ENCODE data around the gene PPP3CA. TPM values are rescaled to one million over a fixed set of nuclear protein-coding genes. Genes with fewer than 3 reads are reported as not detected.

Gene PPP3CA
- total RNA-seq, 4 donors from 2014 or later = 28.7 to 51.7 (median 39.0) TPM

GRCh38 chr4:101125045-101125942, 222.0 kb downstream of the PPP3CA start:
- Histone ChIP-seq H3K36me3 (no peaks in the 10 kb centered on the region), H3K27ac (no peak overlapping the region), H3K27me3 (no peaks in the 10 kb centered on the region), H3K4me3 (no peak overlapping the region), H3K4me1 (peaks cover 26% of the 10 kb centered on the region), H3K9me3 (no peaks in the 10 kb centered on the region)
- no peak for DNase-seq (ENCODE audit: low spot score in 2 of 2)
- TF ChIP-seq EP300 (IDR thresholded peaks at IDR 0.05) (no peak), POLR2AphosphoS5 (IDR thresholded peaks at IDR 0.05) (no peak), POLR2A (IDR thresholded peaks at IDR 0.05) (no peak)
- TF ChIP-seq, protein P1, sequence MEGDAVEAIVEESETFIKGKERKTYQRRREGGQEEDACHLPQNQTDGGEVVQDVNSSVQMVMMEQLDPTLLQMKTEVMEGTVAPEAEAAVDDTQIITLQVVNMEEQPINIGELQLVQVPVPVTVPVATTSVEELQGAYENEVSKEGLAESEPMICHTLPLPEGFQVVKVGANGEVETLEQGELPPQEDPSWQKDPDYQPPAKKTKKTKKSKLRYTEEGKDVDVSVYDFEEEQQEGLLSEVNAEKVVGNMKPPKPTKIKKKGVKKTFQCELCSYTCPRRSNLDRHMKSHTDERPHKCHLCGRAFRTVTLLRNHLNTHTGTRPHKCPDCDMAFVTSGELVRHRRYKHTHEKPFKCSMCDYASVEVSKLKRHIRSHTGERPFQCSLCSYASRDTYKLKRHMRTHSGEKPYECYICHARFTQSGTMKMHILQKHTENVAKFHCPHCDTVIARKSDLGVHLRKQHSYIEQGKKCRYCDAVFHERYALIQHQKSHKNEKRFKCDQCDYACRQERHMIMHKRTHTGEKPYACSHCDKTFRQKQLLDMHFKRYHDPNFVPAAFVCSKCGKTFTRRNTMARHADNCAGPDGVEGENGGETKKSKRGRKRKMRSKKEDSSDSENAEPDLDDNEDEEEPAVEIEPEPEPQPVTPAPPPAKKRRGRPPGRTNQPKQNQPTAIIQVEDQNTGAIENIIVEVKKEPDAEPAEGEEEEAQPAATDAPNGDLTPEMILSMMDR (IDR thresholded peaks at IDR 0.05) = no peak
- WGBS = 83% methylated on average over 5 of the region's 5 CpGs

DNA sequence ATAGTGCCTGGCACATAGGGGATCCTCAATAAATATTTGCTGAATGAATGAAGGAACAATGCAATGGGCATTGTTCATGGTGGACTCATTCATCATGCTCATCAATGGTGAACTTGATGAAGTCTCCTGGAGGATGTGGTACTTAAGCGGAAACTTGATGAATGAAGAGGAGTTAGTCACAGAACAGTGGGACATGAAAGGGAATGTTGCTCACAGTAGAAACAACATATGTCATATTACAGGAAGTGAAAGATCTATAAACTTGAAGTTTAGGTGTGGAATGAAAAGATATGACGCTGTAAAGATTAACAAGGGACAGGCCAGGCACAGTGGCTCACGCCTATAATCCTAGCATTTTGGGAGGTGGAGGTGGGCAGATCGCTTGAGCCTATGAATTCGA, 224.1 kb downstream of the PPP3CA start:
- no peak for DNase-seq (ENCODE audit: low spot score in 2 of 2)
- no peak for TF ChIP-seq EP300 (IDR thresholded peaks at IDR 0.05)
- TF ChIP-seq POLR2A (IDR thresholded peaks at IDR 0.05) = no peak
- TF ChIP-seq, protein P1 (IDR thresholded peaks at IDR 0.05) = no peak
- no peak for TF ChIP-seq POLR2AphosphoS5 (IDR thresholded peaks at IDR 0.05)
- Histone ChIP-seq H3K9me3 (no peaks in the 10 kb centered on the region), H3K4me1 (peaks cover 29% of the 10 kb centered on the region), H3K27ac (no peak overlapping the region), H3K27me3 (no peaks in the 10 kb centered on the region), H3K36me3 (no peaks in the 10 kb centered on the region), H3K4me3 (no peak overlapping the region)
- 92% methylated on average over 5 of the region's 5 CpGs for WGBS

DNA sequence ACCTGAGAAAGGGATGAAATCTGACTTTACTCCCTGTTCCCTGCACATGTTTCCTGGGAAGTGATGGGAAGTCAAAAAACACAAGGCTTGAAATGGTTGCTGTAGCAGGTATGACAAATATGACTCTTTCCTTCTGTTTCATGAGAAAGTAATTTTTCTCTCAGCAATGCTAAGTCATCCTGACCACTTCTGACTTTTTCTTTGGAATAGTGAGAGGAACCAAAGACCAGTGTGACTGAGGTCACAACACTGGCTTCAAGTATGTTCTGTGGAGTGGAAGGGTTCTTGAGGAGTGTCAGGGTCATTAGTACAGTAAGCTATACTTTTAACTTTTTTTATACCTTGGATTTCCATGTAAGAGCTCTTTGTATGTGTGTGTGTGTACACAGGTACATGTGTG, 225.3 kb downstream of the PPP3CA start:
- H3K4me3 ChIP-seq = no peak overlapping the region
- no peak for DNase-seq (ENCODE audit: low spot score in 2 of 2)
- no peaks in the 10 kb centered on the region for H3K27me3 ChIP-seq
- peaks cover 25% of the 10 kb centered on the region for H3K4me1 ChIP-seq
- TF ChIP-seq, protein P1 (IDR thresholded peaks at IDR 0.05) = no peak
- TF ChIP-seq POLR2AphosphoS5 (IDR thresholded peaks at IDR 0.05) = no peak
- no peaks in the 10 kb centered on the region for H3K36me3 ChIP-seq
- no peak overlapping the region for H3K27ac ChIP-seq
- H3K9me3 ChIP-seq = no peaks in the 10 kb centered on the region

- TF ChIP-seq POLR2AphosphoS5 (IDR thresholded peaks at IDR 0.05) = no peak
- TF ChIP-seq EP300 (IDR thresholded peaks at IDR 0.05) = no peak
- no peak for TF ChIP-seq POLR2A (IDR thresholded peaks at IDR 0.05)
- TF ChIP-seq, protein P1 (IDR thresholded peaks at IDR 0.05) = no peak
- no peaks in the 10 kb centered on the region for H3K36me3 ChIP-seq
- H3K27me3 ChIP-seq = no peaks in the 10 kb centered on the region
- peaks cover 28% of the 10 kb centered on the region for H3K4me1 ChIP-seq
- H3K27ac ChIP-seq = no peak overlapping the region
- no peak for DNase-seq (ENCODE audit: low spot score in 2 of 2)
- H3K4me3 ChIP-seq = no peak overlapping the region
- no peaks in the 10 kb centered on the region for H3K9me3 ChIP-seq
- WGBS = 97% methylated on average over 3 of the region's 3 CpGs
Measured at GRCh38 chr4:101119141-101119540, 228.2 kb downstream of the PPP3CA start.

- 63% methylated on average over 1 of the region's 1 CpG for WGBS
- no peak for DNase-seq (ENCODE audit: low spot score in 2 of 2)
- H3K27me3 ChIP-seq = no peaks in the 10 kb centered on the region
- no peak overlapping the region for H3K4me3 ChIP-seq
- H3K4me1 ChIP-seq = peaks cover 28% of the 10 kb centered on the region
- no peak overlapping the region for H3K27ac ChIP-seq
- H3K36me3 ChIP-seq = no peaks in the 10 kb centered on the region
- TF ChIP-seq POLR2A (IDR thresholded peaks at IDR 0.05) = no peak
- no peaks in the 10 kb centered on the region for H3K9me3 ChIP-seq
Measured at GRCh38 chr4:101118617-101119016, 228.7 kb downstream of the PPP3CA start.
